HT1080 (cell line): ENCODE measurements around the gene CLRN2. TPM values are rescaled to one million over a fixed set of nuclear protein-coding genes. Genes with fewer than 3 reads are reported as not detected.

Experiments
- total RNA-seq: library from RNA; depleted of rRNA; stranded (reverse); fragments of >200 nt; shearing (Covaris generic); gene quantifications from 2 replicates; pipeline ENCODE4 v1.2.3, GENCODE V29; 2014; rRNA removed

Gene CLRN2
- total RNA-seq, 1 experiment from 2014 or later = not detected

Other genes starting within 250 kb of the CLRN2 start
- gene QDPR, start 3.1 kb upstream of the CLRN2 start, total RNA-seq = 12.2 and 31.5 TPM in 2 replicates
- 92.5 and 93.4 TPM in 2 replicates for gene LAP3, start 62.0 kb downstream of the CLRN2 start, total RNA-seq
- 8.6 and 29.2 TPM in 2 replicates for gene MED28, start 99.5 kb downstream of the CLRN2 start, total RNA-seq